HG03060 (cell line): ENCODE data around the gene MRPL11.

Source experiments
- ATAC-seq: cut with Tn5 transposase; IDR thresholded peaks from one replicate; pipeline ENCODE4 v1.9.1; 2021; ENCODE audit warnings: low read depth, moderate number of reproducible peaks; ENCODE audit not compliant: unreplicated experiment

The MRPL11 gene

DNA sequence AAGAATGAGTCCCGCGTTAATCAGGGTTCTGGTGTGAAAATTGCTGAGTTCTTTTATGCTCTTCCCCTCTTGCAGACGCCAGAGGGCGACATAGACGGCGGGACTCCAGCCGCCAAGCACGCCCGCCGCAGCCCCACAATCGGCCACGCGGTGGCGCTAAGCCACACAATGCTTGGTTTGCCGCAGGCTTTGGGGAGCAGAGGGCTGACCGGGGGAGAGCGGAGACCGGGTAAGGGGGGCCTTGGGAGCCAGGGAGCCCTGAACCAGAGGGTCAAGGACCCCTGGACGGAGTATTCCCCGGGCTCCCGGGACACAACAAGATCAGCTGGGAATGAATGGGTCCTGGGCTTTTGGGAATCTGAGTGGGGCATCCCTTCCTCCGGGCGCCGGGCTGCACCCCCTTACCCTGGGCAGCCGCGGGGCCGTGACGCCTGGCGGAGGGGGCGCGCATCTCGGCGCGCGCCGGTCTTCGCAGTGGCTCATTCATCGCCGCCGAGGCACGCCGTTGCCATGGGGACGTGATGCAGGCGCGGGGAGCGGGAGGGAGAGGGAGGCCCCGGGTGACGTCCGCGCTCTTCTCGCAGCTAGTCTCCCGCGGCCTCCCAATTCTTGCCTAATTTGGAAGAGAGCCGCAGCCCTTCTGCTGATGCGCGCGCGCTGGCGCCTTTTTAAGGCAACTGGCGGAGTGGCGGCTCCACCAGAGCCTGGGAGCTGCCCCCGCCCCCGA, 30.0 kb downstream of the MRPL11 start:
- ATAC-seq: no peak

DNA sequence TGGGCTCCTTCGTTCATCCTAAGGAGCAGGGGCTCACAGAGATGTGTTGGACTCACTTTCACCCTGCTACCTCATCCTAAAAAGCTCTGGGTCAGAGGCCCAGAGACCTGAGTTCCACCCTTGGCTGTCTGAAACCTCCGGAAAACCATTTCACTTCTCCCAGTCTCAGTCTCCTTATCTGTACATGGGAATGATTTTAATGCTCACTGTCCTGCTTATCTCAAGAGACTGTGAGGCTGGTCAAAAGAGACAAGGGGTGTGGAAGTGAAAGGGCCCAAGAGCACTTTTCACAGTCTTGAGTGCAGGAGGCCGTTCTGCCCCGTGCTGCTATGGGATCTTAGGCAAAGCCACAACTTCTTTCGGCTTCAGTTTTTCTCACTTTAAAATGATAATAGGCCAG, 31.0 kb downstream of the MRPL11 start:
- no peak for ATAC-seq

DNA sequence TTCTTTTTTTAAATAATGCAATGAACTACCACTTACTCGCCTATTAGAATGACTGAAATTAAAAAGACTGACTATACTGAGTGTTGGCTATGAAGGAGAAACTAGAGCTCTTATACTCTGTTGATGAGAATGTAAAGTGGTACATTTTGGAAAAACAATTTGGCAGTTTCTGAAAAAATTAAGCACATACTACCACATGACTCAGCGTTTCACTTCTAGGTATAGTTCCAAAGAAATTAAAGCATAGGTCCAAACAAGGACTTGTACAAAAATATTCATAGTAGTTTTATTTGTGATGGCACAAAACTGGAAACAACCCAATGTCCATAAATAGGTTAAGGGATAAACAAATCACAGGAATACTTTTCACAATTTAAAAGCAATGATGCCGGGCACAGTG, 44.7 kb downstream of the MRPL11 start:
- ATAC-seq: no peak

DNA sequence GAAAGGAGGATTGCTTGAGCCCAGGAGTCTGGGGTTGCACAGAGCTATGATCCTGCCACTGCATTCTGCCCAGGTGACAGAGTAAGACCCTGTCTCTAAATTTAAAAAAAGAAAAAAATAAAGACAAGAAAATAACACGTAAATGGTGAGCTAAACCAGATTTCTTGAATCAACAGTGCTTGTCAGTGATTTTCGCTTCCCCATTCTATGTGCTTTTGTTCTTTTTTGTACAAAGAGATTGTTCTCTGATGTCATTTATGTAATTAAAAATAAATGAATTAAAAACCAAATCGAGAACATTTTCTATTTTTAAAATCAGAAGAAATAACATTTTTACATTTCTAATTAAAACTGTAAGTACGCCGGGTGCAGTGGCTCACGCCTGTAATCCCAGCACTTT, 47.3 kb downstream of the MRPL11 start:
- no peak for ATAC-seq

DNA sequence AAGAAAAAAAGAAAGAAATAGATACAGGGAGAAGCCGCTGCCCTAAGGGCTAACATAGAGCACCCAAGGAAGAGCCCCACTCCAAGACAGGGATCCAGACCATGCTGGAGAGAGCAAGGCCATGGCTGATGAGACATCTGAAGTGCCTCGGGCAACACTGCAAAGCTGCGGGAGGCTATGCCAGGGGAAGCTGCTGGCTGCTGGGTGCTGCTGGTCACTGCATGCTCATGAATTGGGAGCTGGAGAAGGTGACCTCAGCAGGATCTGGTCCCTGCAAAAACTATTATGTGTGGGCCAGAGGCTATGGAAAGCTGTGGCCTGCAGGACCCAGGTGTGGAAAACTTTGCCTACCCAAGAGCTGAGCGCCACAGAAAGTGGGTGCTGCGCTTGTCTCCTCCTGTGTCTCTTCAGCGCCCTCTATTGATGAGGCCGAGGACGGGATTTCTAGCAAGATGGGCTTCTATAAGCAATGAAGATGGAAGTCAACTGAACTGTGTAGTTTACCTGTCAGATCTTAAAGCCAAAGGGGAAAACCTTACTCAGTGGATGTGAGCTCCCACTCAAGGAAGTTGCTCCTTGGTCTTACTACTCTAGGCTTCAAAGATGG, 49.8 kb downstream of the MRPL11 start:
- no peak for ATAC-seq

DNA sequence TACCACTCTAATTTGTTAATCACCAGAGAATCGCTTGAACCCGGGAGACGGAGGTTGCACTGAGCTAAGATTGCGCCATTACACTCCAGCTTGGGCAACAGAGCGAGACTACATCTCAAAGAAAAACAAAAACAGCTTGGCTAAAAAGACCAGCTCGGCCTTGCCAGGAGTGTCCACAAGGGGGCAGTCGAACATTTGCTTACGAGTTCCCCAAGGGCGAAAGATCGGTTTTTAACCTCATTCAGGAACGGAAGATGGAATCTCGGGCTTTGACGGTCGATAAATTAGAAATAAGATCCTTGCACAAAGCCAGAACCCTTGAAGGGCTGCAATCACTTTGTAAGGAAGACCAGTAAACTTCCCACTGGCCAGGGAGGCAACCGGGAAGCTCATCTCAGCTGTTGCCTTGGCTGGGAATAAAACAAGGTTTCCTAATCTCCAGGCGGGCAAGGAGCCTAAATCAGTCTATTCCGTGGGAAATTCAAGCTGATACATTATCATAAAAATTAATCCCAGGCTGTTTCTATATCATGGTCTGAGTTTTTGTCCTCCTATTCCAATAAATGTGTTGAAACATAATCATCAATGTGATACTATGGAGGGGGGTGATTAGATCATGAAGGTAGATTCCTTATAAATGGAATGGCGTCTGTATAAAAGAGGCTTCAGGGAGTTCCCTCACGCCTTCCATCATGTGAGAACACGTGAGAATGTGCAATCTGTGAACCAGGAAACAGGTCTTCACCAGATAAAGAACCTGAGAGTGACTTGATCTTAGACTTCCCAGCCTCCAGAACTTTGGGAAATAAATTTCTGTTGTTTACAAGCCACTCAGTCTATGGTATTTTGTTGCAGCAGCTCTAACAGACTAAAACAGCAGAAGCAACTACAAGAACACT, 52.2 kb downstream of the MRPL11 start:
- no peak for ATAC-seq
